CD14-positive monocyte (primary cell): ENCODE results near the gene DSC2. TPM values are rescaled to one million over a fixed set of nuclear protein-coding genes. Genes with fewer than 3 reads are reported as not detected.

Source experiments
- DNase-seq, 3 donors: peaks; one replicate each; pipeline ENCODE4 v3.0.0-alpha.2; 2011 to 2022
- H2AFZ ChIP-seq: 2 replicates; pipeline ENCODE4 v1.6.0; 2012; ENCODE audit warnings: mild to moderate bottlenecking, low read depth, low read length, inconsistent platforms; ENCODE audit not compliant: insufficient read depth, poor library complexity, severe bottlenecking
- H3K27ac ChIP-seq, 2 donors: 1 replicate in 1 of 2; 2 replicates in 1 of 2; pipeline ENCODE4 v1.5.1; 2012 to 2013; ENCODE audit warnings: low read length in 2 of 2, control low read depth in 1 of 2, inconsistent platforms in 1 of 2, low read depth in 1 of 2, mild to moderate bottlenecking in 1 of 2
- H3K27me3 ChIP-seq, 2 donors: one replicate each; pipeline versions ENCODE4 v1.6.0 to v1.6.1; 2011 to 2013; ENCODE audit warnings: low read length in 2 of 2; ENCODE audit not compliant: control insufficient read depth in 2 of 2, insufficient read depth in 2 of 2
- H3K36me3 ChIP-seq, 2 donors: replicated peaks in 1 of 2; 1 replicate in 1 of 2; 2 replicates in 1 of 2; pipeline versions ENCODE4 v1.5.1 to v1.6.1; 2012 to 2013; ENCODE audit warnings: low read length in 2 of 2, control low read depth in 1 of 2, inconsistent platforms in 1 of 2, mild to moderate bottlenecking in 1 of 2; ENCODE audit not compliant: insufficient read depth in 2 of 2, control insufficient read depth in 1 of 2
- H3K4me1 ChIP-seq, 2 donors: 1 replicate in 1 of 2; 2 replicates in 1 of 2; pipeline versions ENCODE4 v1.5.1 to v1.6.1; 2012 to 2013; ENCODE audit warnings: low read length in 2 of 2, control low read depth in 1 of 2, inconsistent platforms in 1 of 2, mild to moderate bottlenecking in 1 of 2, moderate library complexity in 1 of 2; ENCODE audit not compliant: insufficient read depth in 2 of 2, control insufficient read depth in 1 of 2
- H3K4me2 ChIP-seq: replicated peaks from 2 replicates; pipeline ENCODE3; 2012; ENCODE audit warnings: low read length, moderate library complexity, mild to moderate bottlenecking; ENCODE audit not compliant: poor library complexity, severe bottlenecking; ENCODE audit errors: extremely low read depth
- H3K4me3 ChIP-seq, 3 experiments: fragments of 200-600 bp in 1 of 3; sonication (generic) in 1 of 3; replicated peaks in 1 of 3; 1 replicate in 2 of 3; 2 replicates in 1 of 3; pipeline ENCODE4 v1.5.1; 2011 to 2013; ENCODE audit warnings: low read length in 3 of 3, mild to moderate bottlenecking in 3 of 3, control low read depth in 2 of 3, low read depth in 2 of 3, inconsistent platforms in 1 of 3, moderate library complexity in 1 of 3
- H3K79me2 ChIP-seq: 2 replicates; pipeline ENCODE4 v1.6.0; 2012; ENCODE audit warnings: mild to moderate bottlenecking, control low read depth, inconsistent platforms, low read length, moderate library complexity; ENCODE audit not compliant: insufficient read depth
- H3K9ac ChIP-seq: 2 replicates; pipeline ENCODE4 v1.6.0; 2017; ENCODE audit warnings: low read length, mild to moderate bottlenecking; ENCODE audit not compliant: insufficient read depth, poor library complexity, severe bottlenecking
- H3K9me3 ChIP-seq, 2 donors: replicated peaks in 1 of 2; 1 replicate in 1 of 2; 2 replicates in 1 of 2; pipeline versions ENCODE4 v1.5.1 to v1.6.1; 2012 to 2013; ENCODE audit warnings: low read length in 2 of 2, control low read depth in 1 of 2; ENCODE audit not compliant: control insufficient read depth in 1 of 2, insufficient read depth in 1 of 2
- H4K20me1 ChIP-seq: 2 replicates; pipeline ENCODE4 v1.6.0; 2012; ENCODE audit warnings: mild to moderate bottlenecking, low read length, control low read depth, moderate library complexity; ENCODE audit not compliant: insufficient read depth
- H3K27ac Mint-ChIP-seq, 7 donors: one replicate each; pipeline ENCODE4 v1.8.0; 2020; ENCODE audit warnings: mild to moderate bottlenecking in 7 of 7, mixed read lengths in 7 of 7, moderate library complexity in 6 of 7, inconsistent platforms in 2 of 7
- H3K27me3 Mint-ChIP-seq, 3 donors: one replicate each; pipeline ENCODE4 v1.8.0; 2021 to 2022; ENCODE audit warnings: low read depth in 3 of 3, mild to moderate bottlenecking in 3 of 3, mixed read lengths in 3 of 3, moderate library complexity in 3 of 3, inconsistent platforms in 1 of 3
- H3K36me3 Mint-ChIP-seq, 2 donors: one replicate each; pipeline ENCODE4 v1.8.0; 2020; ENCODE audit warnings: mixed read lengths in 2 of 2, inconsistent platforms in 1 of 2, mild to moderate bottlenecking in 1 of 2
- H3K4me1 Mint-ChIP-seq: one replicate; pipeline ENCODE4 v1.8.0; 2020; ENCODE audit warnings: mild to moderate bottlenecking, mixed read lengths
- H3K4me3 Mint-ChIP-seq, 2 donors: one replicate each; pipeline ENCODE4 v1.8.0; 2020; ENCODE audit warnings: mild to moderate bottlenecking in 2 of 2, mixed read lengths in 2 of 2, moderate library complexity in 1 of 2
- H3K9me3 Mint-ChIP-seq, 7 donors: one replicate each; pipeline ENCODE4 v1.8.0; 2020 to 2022; ENCODE audit warnings: mixed read lengths in 7 of 7, mild to moderate bottlenecking in 6 of 7, moderate library complexity in 6 of 7, inconsistent platforms in 2 of 7
- CTCF ChIP-seq: fragments of 200-600 bp; IDR thresholded peaks from one replicate; pipeline ENCODE4 v1.8.0; 2022; ENCODE audit warnings: antibody characterized with exemption, mild to moderate bottlenecking
- WGBS: methylation state at CpG from one replicate; pipeline ENCODE4 v1.1.5; 2013; ENCODE audit warnings: missing lambda C conversion rate; ENCODE audit not compliant: insufficient coverage; 5-methylcytosine and 5-hydroxymethylcytosine counted together
- intact Hi-C, 2 donors: fragments of 100-400 bp; cut with micrococcal nuclease; formaldehyde crosslinking; loops; one replicate each; pipeline versions ENCODE4 v1.15.0 to v1.15.1; 2023
- polyA plus RNA-seq, 3 donors: library from polyadenylated mRNA; depleted of rRNA in 1 of 3; unstranded in 2 of 3; stranded (reverse) in 1 of 3; fragments of 300-500 nt in 2 of 3; fragments of >200 nt in 1 of 3; fragmentation: Illumina TruSeq in 2 of 3; gene quantifications; 1 replicate in 2 of 3; 2 replicates in 1 of 3; pipeline ENCODE4 v1.2.3, GENCODE V29; 2012 to 2021

DSC2 gene
- polyA plus RNA-seq, 3 donors, result 3.2 to 11.3 (median 3.3) TPM

GRCh38 chr18:31093880-31094279 is 8.3 kb downstream of the DSC2 start:
- no peak overlapping the region for H3K4me3 Mint-ChIP-seq

GRCh38 chr18:31093294-31093693 is 8.9 kb downstream of the DSC2 start:
- Mint-ChIP-seq H3K27ac (no peak overlapping the region), H3K36me3 (peaks cover 1 to 10% of the 10 kb centered on the region in 2 donors), H3K4me1 (no peaks in the 10 kb centered on the region), H3K4me3 (peak overlapping the region in 1 of 2 donors; percentile 9), H3K27me3 (peaks cover 0 to 4% (median 2%) of the 10 kb centered on the region in 3 donors), H3K9me3 (peaks cover 0 to 3% (median 2%) of the 10 kb centered on the region in 7 donors)
- Histone ChIP-seq H3K27me3 (no peaks in the 10 kb centered on the region), H2AFZ (no peak overlapping the region), H4K20me1 (no peaks in the 10 kb centered on the region), H3K4me2 (no peak overlapping the region), H3K4me1 (no peaks in the 10 kb centered on the region), H3K4me3 (no peak overlapping the region), H3K27ac (no peak overlapping the region), H3K9ac (no peak overlapping the region), H3K36me3 (no peaks in the 10 kb centered on the region), H3K79me2 (no peaks in the 10 kb centered on the region), H3K9me3 (no peaks in the 10 kb centered on the region)
- no peak for DNase-seq
- no peak for TF ChIP-seq CTCF
- no CpG with 5 or more reads among the region's 3 CpGs for WGBS
- intact Hi-C loops, result no loop called here

More at GRCh38 chr18:31093880-31094279, 8.3 kb downstream of the DSC2 start:
- Histone ChIP-seq H3K4me2 (no peak overlapping the region), H3K9ac (no peak overlapping the region), H3K27ac (no peak overlapping the region), H3K79me2 (no peaks in the 10 kb centered on the region), H4K20me1 (no peaks in the 10 kb centered on the region), H3K9me3 (no peaks in the 10 kb centered on the region), H3K36me3 (no peaks in the 10 kb centered on the region), H3K27me3 (no peaks in the 10 kb centered on the region), H2AFZ (no peak overlapping the region), H3K4me1 (no peaks in the 10 kb centered on the region), H3K4me3 (no peak overlapping the region)
- H3K27ac Mint-ChIP-seq, result no peak overlapping the region
- peaks cover 1% of the 10 kb centered on the region for H3K4me1 Mint-ChIP-seq
- peaks cover 0 to 4% (median 2%) of the 10 kb centered on the region in 3 donors for H3K27me3 Mint-ChIP-seq
- H3K9me3 Mint-ChIP-seq, result peaks cover 0 to 3% (median 2%) of the 10 kb centered on the region in 7 donors
- TF ChIP-seq CTCF, result no peak
- no CpG with 5 or more reads among the region's 2 CpGs for WGBS
- intact Hi-C loops, result no loop called here
- H3K36me3 Mint-ChIP-seq, result peaks cover 1 to 9% of the 10 kb centered on the region in 2 donors
- DNase-seq, result no peak
